ENCODE data around the gene DCLK2.

GRCh38 chr4:150072906-150073714 is 5.1 kb upstream of the DCLK2 start:
- TF ChIP-seq POLR2A (IDR thresholded peaks at IDR 0.05) (no peak), CTCF (IDR thresholded peaks at IDR 0.05) (no peak)
